ENCODE measurements around the gene MCC. TPM values are rescaled to one million over a fixed set of nuclear protein-coding genes. Genes with fewer than 3 reads are reported as not detected.

Gene MCC
- total and polyA plus RNA-seq, 2 of the 4 experiments (the other 2 are of a cell fraction) = 5.0 to 20.6 TPM

DNA sequence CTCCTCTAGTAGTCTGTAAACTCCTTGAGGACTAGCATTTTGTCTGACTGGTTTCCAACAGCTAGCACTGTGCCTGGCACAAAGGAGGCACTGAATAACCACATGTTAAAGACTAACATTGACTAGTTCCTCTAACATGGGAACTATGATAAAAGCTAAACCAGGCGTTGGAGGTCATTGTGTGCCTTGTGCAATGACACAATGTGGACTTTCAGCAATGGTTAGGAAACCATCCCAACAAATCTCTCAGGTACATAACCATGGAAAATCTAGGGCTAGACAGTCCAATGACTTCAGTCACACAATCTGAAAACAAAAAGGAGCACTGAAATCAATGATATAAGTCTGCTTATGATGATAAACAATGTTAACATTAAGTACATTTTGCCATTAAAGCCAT lies 311.0 kb downstream of the MCC start:
- peaks cover 8 to 10% of the 10 kb centered on the region in 2 experiments; a peak in 3 of 4 replicates for H3K79me1 ChIP-seq (ENCODE audit: low read depth in 1 of 2, low read length in 2 of 2)
- peaks cover 5% of the 10 kb centered on the region for H3K4me1 ChIP-seq (ENCODE audit: control insufficient read depth, insufficient read depth, low read length)
- no peak overlapping the region for H3K4me2 ChIP-seq (ENCODE audit: low read depth, low read length)
- CTCF ChIA-PET = no interaction called here
- POLR2A ChIA-PET (ENCODE audit: unreplicated experiment) = no interaction called here
- no peak overlapping the region for H2AFZ ChIP-seq (replicated peaks; ENCODE audit: low read length, poor library complexity)
- no peak overlapping the region for H4K8ac ChIP-seq (ENCODE audit: low read depth in 2 of 2, low read length in 2 of 2)
- no peak for DNase-seq
- H2BK15ac ChIP-seq (ENCODE audit: low read depth, low read length) = no peak overlapping the region
- no peak overlapping the region for H3K18ac ChIP-seq (ENCODE audit: low read depth, low read length)
- no peak overlapping the region for H3K4ac ChIP-seq (ENCODE audit: low read depth, low read length)
- intact Hi-C loops (cut with micrococcal nuclease) = no loop called here
- dilution Hi-C loops (cut with HindIII; ENCODE audit: low sequenced_read_pairs, unreplicated experiment) = no loop called here
- H4K5ac ChIP-seq (ENCODE audit: low read depth, low read length) = no peak overlapping the region
- H3K23ac ChIP-seq (ENCODE audit: low read depth, low read length) = peak overlapping the region; percentile 32; the same call in 1 of the 2 replicates
- H3K27ac ChIP-seq (ENCODE audit: insufficient read depth, low read length) = no peak overlapping the region
- H2AK5ac ChIP-seq (ENCODE audit: low read depth, low read length) = no peak overlapping the region; the same call in 1 of the 2 replicates
- in situ Hi-C loops (cut with MboI; ENCODE audit: low sequenced_read_pairs) = no loop called here
- H3K56ac ChIP-seq (ENCODE audit: extremely low read depth, insufficient read depth, low read length) = no peak overlapping the region
- no peaks in the 10 kb centered on the region for H3K9me3 ChIP-seq (ENCODE audit: control insufficient read depth, insufficient read depth, low read length)
- peaks cover 3% of the 10 kb centered on the region; the same call in 1 of the 2 replicates for H4K20me1 ChIP-seq (ENCODE audit: insufficient read depth, low read length)
- no peak overlapping the region for H3K14ac ChIP-seq (replicated peaks; ENCODE audit: low read depth, low read length)
- H2BK120ac ChIP-seq (ENCODE audit: low read depth, low read length) = no peak overlapping the region
- H3K4me3 ChIP-seq (ENCODE audit: insufficient read depth, low read depth, low read length) = no peak overlapping the region
- no peaks in the 10 kb centered on the region for H3K27me3 ChIP-seq (ENCODE audit: control insufficient read depth, insufficient read depth, low read length)
- TF ChIP-seq, protein P1, sequence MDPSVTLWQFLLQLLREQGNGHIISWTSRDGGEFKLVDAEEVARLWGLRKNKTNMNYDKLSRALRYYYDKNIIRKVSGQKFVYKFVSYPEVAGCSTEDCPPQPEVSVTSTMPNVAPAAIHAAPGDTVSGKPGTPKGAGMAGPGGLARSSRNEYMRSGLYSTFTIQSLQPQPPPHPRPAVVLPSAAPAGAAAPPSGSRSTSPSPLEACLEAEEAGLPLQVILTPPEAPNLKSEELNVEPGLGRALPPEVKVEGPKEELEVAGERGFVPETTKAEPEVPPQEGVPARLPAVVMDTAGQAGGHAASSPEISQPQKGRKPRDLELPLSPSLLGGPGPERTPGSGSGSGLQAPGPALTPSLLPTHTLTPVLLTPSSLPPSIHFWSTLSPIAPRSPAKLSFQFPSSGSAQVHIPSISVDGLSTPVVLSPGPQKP (IDR thresholded peaks at IDR 0.05; ENCODE audit: borderline replicate concordance, low read depth, low read length) = no peak
- TF ChIP-seq CHD1 (IDR thresholded peaks at IDR 0.05; ENCODE audit: low read depth, low read length) (no peak), NFE2L2 (IDR thresholded peaks at IDR 0.05; ENCODE audit: low read depth, low read length) (no peak), BHLHE40 (IDR thresholded peaks at IDR 0.05; ENCODE audit: low read depth, low read length) (no peak)
- no peak overlapping the region for H3K9ac ChIP-seq (ENCODE audit: low read depth, low read length)
- no peak for ATAC-seq (ENCODE audit: low read depth)
- no TSS peak for BruUV-seq (replicated peaks)
- H3K9me1 ChIP-seq (ENCODE audit: insufficient read depth, low read length) = peaks cover 4% of the 10 kb centered on the region; the same call in 1 of the 2 replicates
- no peak overlapping the region for H2BK20ac ChIP-seq (ENCODE audit: low read depth, low read length)
- no CpG with 5 or more reads among the region's 1 CpG for WGBS, 2 experiments (ENCODE audit: extremely low coverage in 2 of 2, insufficient read length in 1 of 2)
- no peak overlapping the region for H4K91ac ChIP-seq (ENCODE audit: insufficient read depth, low read depth, low read length)
- peaks cover 2% of the 10 kb centered on the region; the same call in 1 of the 2 replicates for H3K36me3 ChIP-seq (ENCODE audit: control insufficient read depth, insufficient read depth, low read length)
- no peak overlapping the region for H2BK5ac ChIP-seq (ENCODE audit: low read depth, low read length, poor library complexity, severe bottlenecking)
- H2AK9ac ChIP-seq (replicated peaks; ENCODE audit: low read depth, low read length, poor library complexity) = no peak overlapping the region
